Epithelial cell of proximal tubule (primary cell): ENCODE data around the gene HELB. TPM values are rescaled to one million over a fixed set of nuclear protein-coding genes. Genes with fewer than 3 reads are reported as not detected.

Experiments
- DNase-seq: peaks from one replicate; pipeline ENCODE4 v3.0.0-alpha.2; 2011; ENCODE audit warnings: low read depth
- H3K4me3 ChIP-seq: 2 replicates; pipeline ENCODE4 v1.5.1; 2011; ENCODE audit warnings: low read depth, mild to moderate bottlenecking, low read length
- CTCF ChIP-seq: conservative IDR thresholded peaks from 2 replicates; pipeline ENCODE4 v1.5.1; 2012; ENCODE audit warnings: low read depth, mild to moderate bottlenecking, low read length
- total RNA-seq: library from RNA; depleted of rRNA; stranded (reverse); fragments of >200 nt; gene quantifications from 2 replicates; pipeline ENCODE4 v1.2.3, GENCODE V29; 2015

Gene HELB
- 2.0 TPM in 2 replicates for total RNA-seq

GRCh38 chr12:66301944-66302826 is at the start of gene HELB:
Gene HELB (plus strand): TSS chr12:66302493. CDS start chr12:66302604, 111 bp downstream.
- peak; percentile 87 for DNase-seq
- no peak for TF ChIP-seq CTCF
- H3K4me3 ChIP-seq, result peak within 1 kb of the TSS; percentile 83

- no peak for TF ChIP-seq CTCF
- H3K4me3 ChIP-seq, result no peak overlapping the region
- no peak for DNase-seq
Observed at GRCh38 chr12:66252771-66253170, 49.5 kb upstream of the HELB start.

GRCh38 chr12:66255737-66256136 is 46.6 kb upstream of the HELB start:
- no peak overlapping the region for H3K4me3 ChIP-seq
- TF ChIP-seq CTCF, result no peak
- DNase-seq, result no peak

GRCh38 chr12:66258011-66258410 is 44.3 kb upstream of the HELB start:
- DNase-seq, result no peak
- no peak overlapping the region for H3K4me3 ChIP-seq
- TF ChIP-seq CTCF, result no peak

GRCh38 chr12:66262737-66263136 is 39.6 kb upstream of the HELB start:
- TF ChIP-seq CTCF, result no peak
- H3K4me3 ChIP-seq, result no peak overlapping the region
- DNase-seq, result no peak

GRCh38 chr12:66268562-66268961 is 33.7 kb upstream of the HELB start:
- no peak for TF ChIP-seq CTCF
- no peak for DNase-seq
- no peak overlapping the region for H3K4me3 ChIP-seq

GRCh38 chr12:66269142-66269541 is 33.2 kb upstream of the HELB start:
- no peak for TF ChIP-seq CTCF
- no peak for DNase-seq
- no peak overlapping the region for H3K4me3 ChIP-seq
